GM12801 (cell line): Measurements from ENCODE around the gene ARHGEF4.

Experiments
- TF ChIP-seq, protein P1 (sequence below): IDR thresholded peaks from one replicate; pipeline ENCODE4 v1.5.1; 2011; ENCODE audit warnings: control low read depth; ENCODE audit not compliant: insufficient read length; ENCODE audit errors: extremely low read depth

The ARHGEF4 gene

DNA sequence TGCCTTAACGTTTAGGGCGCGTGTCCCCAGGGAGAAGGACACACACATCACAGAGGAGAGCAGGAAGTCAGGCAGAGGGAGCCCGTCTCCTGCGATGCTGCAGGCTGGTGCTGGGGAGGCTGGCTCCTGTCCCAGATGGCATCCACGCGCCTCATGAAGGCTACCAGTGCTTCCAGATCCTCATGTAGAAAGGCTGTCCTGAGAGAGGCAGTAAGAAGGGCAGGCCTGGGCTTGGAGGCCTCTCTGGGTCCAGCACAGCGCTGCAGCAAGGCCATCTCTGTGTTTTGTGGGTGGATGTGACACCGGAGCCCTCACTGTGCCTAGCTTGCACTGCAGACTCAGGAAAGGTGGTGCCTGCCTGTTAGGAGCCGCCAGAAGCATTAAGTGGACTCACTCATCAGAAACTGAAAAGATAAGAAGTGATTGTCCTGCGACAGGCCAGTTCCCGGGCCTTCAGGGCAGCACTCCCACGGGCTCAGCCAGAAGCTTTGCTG, 193.8 kb downstream of the ARHGEF4 start:
- TF ChIP-seq, protein P1, sequence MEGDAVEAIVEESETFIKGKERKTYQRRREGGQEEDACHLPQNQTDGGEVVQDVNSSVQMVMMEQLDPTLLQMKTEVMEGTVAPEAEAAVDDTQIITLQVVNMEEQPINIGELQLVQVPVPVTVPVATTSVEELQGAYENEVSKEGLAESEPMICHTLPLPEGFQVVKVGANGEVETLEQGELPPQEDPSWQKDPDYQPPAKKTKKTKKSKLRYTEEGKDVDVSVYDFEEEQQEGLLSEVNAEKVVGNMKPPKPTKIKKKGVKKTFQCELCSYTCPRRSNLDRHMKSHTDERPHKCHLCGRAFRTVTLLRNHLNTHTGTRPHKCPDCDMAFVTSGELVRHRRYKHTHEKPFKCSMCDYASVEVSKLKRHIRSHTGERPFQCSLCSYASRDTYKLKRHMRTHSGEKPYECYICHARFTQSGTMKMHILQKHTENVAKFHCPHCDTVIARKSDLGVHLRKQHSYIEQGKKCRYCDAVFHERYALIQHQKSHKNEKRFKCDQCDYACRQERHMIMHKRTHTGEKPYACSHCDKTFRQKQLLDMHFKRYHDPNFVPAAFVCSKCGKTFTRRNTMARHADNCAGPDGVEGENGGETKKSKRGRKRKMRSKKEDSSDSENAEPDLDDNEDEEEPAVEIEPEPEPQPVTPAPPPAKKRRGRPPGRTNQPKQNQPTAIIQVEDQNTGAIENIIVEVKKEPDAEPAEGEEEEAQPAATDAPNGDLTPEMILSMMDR = no peak

DNA sequence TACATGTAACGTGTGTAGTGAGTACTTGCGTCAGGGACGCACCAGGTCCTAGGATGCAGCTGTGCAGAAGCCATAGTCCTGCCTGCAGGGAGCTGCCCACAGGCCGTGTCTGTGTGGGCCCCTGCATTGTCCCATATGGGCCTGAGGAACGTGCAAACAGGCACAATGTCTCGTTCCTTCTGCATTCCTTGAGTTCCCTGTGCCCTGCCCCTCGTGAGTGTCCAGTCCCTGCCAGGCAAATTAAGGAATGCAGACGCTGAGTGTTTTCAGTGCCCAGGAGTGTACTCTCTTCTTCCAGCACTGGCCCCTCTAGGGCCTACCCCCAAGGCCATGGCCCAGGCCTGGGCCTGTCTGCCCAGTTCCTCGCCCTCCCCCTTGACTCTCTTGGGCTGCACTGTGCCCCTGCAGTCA, 194.7 kb downstream of the ARHGEF4 start:
- TF ChIP-seq, protein P1 = no peak

DNA sequence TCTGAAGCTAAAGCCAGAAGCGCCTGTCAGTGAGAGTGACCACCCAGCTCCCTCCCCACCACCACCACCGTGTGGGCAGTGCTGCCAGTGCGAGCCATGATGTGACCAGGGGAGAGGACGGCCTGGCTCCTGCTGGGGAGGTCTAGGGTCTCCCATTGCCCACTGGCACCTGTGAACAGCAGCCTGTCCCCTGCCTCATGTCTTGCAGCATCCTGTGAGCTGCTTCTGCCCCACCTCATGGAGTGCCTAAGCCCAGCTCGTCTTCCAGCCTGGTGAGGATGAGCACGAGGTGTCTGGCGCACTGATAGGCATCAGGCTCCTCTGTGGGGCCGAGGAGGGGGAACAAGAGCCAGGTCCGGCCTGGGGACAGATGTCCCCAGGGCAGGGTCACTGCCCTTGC, 195.2 kb downstream of the ARHGEF4 start:
- TF ChIP-seq, protein P1 = no peak

DNA sequence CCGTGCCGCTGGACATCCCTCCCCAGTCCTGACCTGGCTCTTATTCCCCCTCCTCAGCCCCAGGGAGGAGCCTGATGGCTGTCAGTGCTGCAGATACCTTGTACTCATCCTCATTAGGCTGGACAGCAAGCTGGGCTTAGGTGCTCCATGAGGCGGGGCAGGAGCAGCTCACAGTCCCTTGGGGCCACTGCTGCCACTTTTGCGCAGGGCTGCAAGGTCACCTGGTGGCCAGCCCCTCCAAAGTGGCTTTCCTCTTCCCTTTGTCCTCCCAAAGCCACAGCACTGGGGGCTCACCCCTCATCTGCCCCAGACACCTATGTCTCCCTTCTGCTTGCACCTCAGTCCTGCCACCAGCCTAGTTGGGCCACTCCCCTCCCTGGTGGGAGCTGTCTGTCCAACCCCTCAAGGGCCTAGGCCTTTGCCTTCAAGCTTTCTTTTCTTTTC, 195.7 kb downstream of the ARHGEF4 start:
- TF ChIP-seq, protein P1 = no peak

DNA sequence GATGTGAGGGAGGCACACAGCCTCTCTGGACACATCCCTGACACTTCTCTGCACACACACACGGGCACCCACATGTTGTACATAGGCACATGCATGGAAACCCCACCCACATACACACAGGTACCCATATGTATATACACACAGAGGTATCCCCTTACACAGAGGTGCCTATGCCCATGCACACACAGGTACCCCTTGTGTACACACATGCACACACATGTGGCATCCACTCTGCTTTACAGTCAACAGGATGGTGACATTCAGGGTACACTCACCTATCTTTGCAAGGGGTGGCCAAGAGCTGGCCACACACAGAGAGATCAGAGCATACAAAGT, 197.0 kb downstream of the ARHGEF4 start:
- TF ChIP-seq, protein P1 = no peak

DNA sequence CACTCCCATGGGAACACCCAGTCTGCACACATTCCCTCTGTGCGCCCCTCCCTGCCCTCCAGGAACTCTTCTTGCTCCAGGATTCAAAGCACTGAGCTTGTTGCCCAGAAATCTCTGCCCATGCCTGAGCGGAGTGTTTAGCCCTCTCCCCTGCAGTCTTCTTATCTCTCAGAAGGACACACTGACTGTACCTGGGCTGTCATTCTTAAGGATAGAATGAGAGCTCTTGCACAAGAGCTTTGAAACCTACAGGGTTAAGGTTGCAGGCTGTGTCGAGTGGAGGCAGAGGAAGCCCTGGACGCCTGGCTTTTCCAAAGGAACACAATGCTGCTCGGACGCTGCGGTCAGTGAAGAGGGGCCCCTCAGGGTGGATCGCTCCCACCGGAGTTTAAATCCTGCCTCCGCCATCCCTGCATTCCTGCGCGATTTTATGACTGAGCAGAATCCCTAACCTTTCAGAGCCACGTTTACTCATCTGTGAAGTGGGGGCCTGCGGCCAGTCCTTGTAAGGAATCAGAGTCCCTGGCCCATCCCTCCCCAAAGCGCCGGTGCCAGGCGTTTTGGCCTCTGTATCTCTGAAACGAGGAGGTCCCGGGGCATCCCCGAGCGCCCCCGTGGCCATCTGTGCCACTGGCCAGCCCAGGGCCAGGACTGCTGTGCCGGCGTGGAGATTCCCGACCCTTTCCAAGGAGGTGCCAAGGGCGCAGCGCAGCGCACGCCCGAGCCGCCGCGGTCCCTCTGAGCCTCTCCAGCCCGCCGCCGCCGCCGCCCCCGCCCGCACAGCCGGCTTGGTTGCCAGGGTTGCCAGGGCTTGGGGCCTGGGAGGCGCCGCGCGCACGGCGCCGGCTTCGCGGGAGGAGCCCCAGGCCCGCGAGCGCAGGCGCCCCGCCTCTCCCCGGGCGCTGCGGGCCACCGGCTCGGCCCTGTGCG, 197.7 kb downstream of the ARHGEF4 start:
- TF ChIP-seq, protein P1 = no peak

DNA sequence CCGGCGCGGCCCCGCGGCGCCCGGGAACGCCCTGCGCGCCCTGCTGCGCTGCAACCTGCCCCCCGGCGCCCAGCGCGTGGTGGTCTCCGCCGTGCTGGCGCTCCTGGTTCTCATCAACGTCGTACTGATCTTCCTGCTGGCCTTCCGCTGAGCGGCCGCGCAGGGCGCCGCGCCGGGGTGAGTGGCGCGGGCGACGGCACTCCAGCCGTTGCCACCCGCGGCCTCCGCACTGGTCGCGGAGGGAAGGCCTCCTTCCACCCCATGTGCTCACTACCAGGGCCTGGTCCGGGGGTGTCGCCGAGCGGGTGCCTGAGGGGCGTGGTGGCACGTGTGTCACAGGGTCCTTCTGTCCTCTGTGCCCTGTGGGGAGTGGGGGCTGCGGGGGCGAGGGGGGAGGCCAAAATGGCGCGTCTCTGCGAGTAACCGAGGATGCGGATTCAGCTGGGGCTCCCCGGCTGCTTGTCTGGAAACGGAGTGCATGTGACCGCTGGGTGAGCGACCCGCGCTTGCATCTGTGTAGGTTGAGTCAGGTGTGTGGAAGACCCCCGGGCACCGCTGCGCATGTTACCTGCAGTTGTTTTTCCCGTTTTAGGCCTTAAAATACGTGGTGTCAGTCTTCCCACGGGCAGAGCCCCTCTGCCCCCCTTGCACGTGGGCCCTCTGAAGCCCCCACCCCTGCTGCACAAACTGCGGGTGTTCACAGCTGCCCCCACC, 198.6 kb downstream of the ARHGEF4 start:
- TF ChIP-seq, protein P1 = no peak
